GM12873 (cell line): ENCODE data around the gene BEND6.
A peak's percentile ranks its signal among the peaks of the same experiment; 100 is the strongest.

Experiments used
- CTCF ChIP-seq: IDR thresholded peaks from 2 replicates; pipeline ENCODE4 v1.5.1; 2012; ENCODE audit warnings: low read depth, mild to moderate bottlenecking, moderate library complexity, low read length, control low read depth; ENCODE audit not compliant: insufficient read depth; ENCODE audit errors: missing control alignments

Gene BEND6

GRCh38 chr6:57017841-57018240 lies 62.9 kb downstream of the BEND6 start:
- no peak for TF ChIP-seq CTCF

- TF ChIP-seq CTCF = no peak
Observed at GRCh38 chr6:57019434-57019833, 64.5 kb downstream of the BEND6 start.

GRCh38 chr6:57021086-57021720 lies 66.3 kb downstream of the BEND6 start:
- peak; percentile 51 for TF ChIP-seq CTCF

- no peak for TF ChIP-seq CTCF
Observed at GRCh38 chr6:57024321-57024720, 69.4 kb downstream of the BEND6 start.

GRCh38 chr6:57024775-57025174 lies 69.9 kb downstream of the BEND6 start:
- TF ChIP-seq CTCF = no peak

GRCh38 chr6:57026001-57026400 lies 71.1 kb downstream of the BEND6 start:
- TF ChIP-seq CTCF = no peak

GRCh38 chr6:57027301-57027700 lies 72.4 kb downstream of the BEND6 start:
- TF ChIP-seq CTCF = no peak
